ENCODE results near the gene CRADD. TPM values are rescaled to one million over a fixed set of nuclear protein-coding genes. Genes with fewer than 3 reads are reported as not detected.

The CRADD gene
- polyA plus RNA-seq, 1 of the 3 experiments (the other 2 are of a cell fraction), result 13.6 TPM

DNA sequence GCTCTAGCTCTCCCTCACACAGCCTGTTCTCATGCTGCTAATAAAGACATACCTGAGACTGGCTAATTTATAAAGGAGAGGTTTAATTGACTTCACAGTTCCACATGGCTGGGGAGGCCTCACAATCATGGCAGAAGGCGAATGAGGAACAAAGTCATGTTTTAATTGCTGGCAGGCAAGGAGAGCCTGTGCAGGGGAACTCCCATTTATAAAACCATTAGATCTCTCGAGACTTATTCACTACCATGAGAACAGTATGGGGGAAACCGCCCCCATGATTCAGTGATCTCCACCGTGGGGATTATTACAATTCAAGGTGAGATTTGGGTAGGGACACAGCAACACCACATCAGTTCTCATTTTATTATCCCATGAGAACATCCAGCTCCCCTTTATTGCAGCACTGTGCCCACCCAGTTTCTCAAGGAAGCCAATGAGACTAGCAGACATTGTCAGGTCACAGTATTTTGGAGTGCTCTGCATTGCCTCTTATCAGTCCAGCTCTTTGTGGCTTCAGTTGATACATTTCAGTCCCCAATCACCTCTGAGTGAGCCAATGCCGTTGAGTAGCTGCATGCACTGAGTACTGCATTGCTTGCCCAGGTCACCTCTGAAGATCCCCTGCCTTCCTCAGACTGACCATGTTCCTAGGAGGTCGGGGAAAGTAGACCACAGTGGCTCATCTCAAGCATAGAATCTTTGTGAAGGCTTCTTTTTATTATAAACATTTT is 131.2 kb downstream of the CRADD start:
- Histone ChIP-seq H3K79me2 (ENCODE audit: insufficient read depth) (no peaks in the 10 kb centered on the region), H3K36me3 (replicated peaks in 1 of 2; ENCODE audit: control insufficient read depth in 1 of 2, insufficient read depth in 2 of 2, low read length in 1 of 2) (no peaks in the 10 kb centered on the region), H3K4me3 (ENCODE audit: low read depth in 2 of 2, low read length in 1 of 2) (no peak overlapping the region), H3K9me3 (no peaks in the 10 kb centered on the region), H3K9ac (no peak overlapping the region), H3K27me3 (ENCODE audit: insufficient read depth) (no peaks in the 10 kb centered on the region), H3F3A (replicated peaks; ENCODE audit: insufficient read depth) (peaks cover 26% of the 10 kb centered on the region), H3K27ac (ENCODE audit: low read depth in 2 of 2, low read length in 1 of 2) (no peak overlapping the region), H4K20me1 (ENCODE audit: insufficient read depth) (no peaks in the 10 kb centered on the region), H3K4me2 (no peak overlapping the region), H2AFZ (ENCODE audit: low read depth) (no peak overlapping the region), H3K4me1 (ENCODE audit: control insufficient read depth in 1 of 2, insufficient read depth in 2 of 2, low read depth in 1 of 2, low read length in 1 of 2) (peaks cover 17 to 22% of the 10 kb centered on the region in 2 experiments), H3K9me2 (no peaks in the 10 kb centered on the region)
- ChIA-PET CTCF (interaction anchor here (1.4 to 1.6 kb wide), 2 partner anchors 9 to 293 kb away, joined by 3 to 4 read pairs; no protein-coding TSS in a partner anchor), POLR2A (no interaction called here)
- WGBS (ENCODE audit: low lambda C conversion rate), result 86% methylated on average over 6 of the region's 6 CpGs
- DNase-seq, result no peak
- TF ChIP-seq RXRA (IDR thresholded peaks at IDR 0.05; ENCODE audit: borderline replicate concordance, low read depth) (no peak), TCF12 (IDR thresholded peaks at IDR 0.05) (no peak), EZH2phosphoT487 (IDR thresholded peaks at IDR 0.05; ENCODE audit: borderline replicate concordance, low read depth) (no peak), TEAD4 (IDR thresholded peaks at IDR 0.05; ENCODE audit: borderline replicate concordance, insufficient read depth) (no peak), FOXM1 (IDR thresholded peaks at IDR 0.05; ENCODE audit: low read depth) (no peak), SMC3 (IDR thresholded peaks at IDR 0.05; ENCODE audit: low read depth, low read length) (no peak), EP300 (IDR thresholded peaks at IDR 0.05; ENCODE audit: borderline replicate concordance in 1 of 2, low read depth in 1 of 2, low read length in 1 of 2) (no peak), SIN3A (IDR thresholded peaks at IDR 0.05; ENCODE audit: borderline replicate concordance, low read depth, low read length) (no peak), RFX5 (IDR thresholded peaks at IDR 0.05; ENCODE audit: low read length) (no peak)
- TF ChIP-seq, protein P1, sequence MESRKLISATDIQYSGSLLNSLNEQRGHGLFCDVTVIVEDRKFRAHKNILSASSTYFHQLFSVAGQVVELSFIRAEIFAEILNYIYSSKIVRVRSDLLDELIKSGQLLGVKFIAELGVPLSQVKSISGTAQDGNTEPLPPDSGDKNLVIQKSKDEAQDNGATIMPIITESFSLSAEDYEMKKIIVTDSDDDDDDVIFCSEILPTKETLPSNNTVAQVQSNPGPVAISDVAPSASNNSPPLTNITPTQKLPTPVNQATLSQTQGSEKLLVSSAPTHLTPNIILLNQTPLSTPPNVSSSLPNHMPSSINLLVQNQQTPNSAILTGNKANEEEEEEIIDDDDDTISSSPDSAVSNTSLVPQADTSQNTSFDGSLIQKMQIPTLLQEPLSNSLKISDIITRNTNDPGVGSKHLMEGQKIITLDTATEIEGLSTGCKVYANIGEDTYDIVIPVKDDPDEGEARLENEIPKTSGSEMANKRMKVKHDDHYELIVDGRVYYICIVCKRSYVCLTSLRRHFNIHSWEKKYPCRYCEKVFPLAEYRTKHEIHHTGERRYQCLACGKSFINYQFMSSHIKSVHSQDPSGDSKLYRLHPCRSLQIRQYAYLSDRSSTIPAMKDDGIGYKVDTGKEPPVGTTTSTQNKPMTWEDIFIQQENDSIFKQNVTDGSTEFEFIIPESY (IDR thresholded peaks at IDR 0.05; ENCODE audit: borderline replicate concordance, low read depth), result no peak
- TF ChIP-seq, protein P2, sequence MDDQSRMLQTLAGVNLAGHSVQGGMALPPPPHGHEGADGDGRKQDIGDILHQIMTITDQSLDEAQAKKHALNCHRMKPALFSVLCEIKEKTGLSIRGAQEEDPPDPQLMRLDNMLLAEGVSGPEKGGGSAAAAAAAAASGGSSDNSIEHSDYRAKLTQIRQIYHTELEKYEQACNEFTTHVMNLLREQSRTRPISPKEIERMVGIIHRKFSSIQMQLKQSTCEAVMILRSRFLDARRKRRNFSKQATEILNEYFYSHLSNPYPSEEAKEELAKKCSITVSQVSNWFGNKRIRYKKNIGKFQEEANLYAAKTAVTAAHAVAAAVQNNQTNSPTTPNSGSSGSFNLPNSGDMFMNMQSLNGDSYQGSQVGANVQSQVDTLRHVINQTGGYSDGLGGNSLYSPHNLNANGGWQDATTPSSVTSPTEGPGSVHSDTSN (IDR thresholded peaks at IDR 0.05), result no peak
- TF ChIP-seq, protein P3, sequence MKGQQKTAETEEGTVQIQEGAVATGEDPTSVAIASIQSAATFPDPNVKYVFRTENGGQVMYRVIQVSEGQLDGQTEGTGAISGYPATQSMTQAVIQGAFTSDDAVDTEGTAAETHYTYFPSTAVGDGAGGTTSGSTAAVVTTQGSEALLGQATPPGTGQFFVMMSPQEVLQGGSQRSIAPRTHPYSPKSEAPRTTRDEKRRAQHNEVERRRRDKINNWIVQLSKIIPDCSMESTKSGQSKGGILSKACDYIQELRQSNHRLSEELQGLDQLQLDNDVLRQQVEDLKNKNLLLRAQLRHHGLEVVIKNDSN (IDR thresholded peaks at IDR 0.05; ENCODE audit: borderline replicate concordance, low read depth), result no peak

DNA sequence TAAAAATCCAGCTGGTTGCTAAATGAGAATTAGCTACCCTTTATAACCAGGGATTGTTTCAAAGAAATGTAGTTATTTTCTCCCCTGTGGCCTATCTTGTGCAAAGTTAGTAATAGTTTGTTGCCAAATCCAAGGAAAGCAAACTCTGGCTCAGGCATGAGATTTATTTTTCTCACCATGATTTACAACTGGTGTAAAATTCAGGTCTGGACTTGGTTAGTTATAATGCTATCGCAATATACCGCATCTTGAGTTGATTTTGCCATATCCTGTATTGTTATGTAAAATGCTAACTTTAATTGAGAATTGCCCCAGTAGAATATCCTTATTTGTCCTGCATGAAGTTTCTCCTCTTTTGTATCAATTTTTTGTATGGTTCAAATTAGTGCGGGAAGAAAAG is 135.5 kb downstream of the CRADD start:
- Histone ChIP-seq H3K36me3 (replicated peaks in 1 of 2; ENCODE audit: control insufficient read depth in 1 of 2, insufficient read depth in 2 of 2, low read length in 1 of 2) (no peaks in the 10 kb centered on the region), H2AFZ (ENCODE audit: low read depth) (no peak overlapping the region), H3K9me2 (no peaks in the 10 kb centered on the region), H3K27ac (ENCODE audit: low read depth in 2 of 2, low read length in 1 of 2) (no peak overlapping the region), H3K27me3 (ENCODE audit: insufficient read depth) (no peaks in the 10 kb centered on the region), H3K9ac (no peak overlapping the region), H3K79me2 (ENCODE audit: insufficient read depth) (no peaks in the 10 kb centered on the region), H3K4me2 (no peak overlapping the region), H3K4me1 (ENCODE audit: control insufficient read depth in 1 of 2, insufficient read depth in 2 of 2, low read depth in 1 of 2, low read length in 1 of 2) (peaks cover 0 to 7% of the 10 kb centered on the region in 2 experiments; a peak in 2 of 4 replicates), H3K9me3 (no peaks in the 10 kb centered on the region), H3K4me3 (ENCODE audit: low read depth in 2 of 2, low read length in 1 of 2) (no peak overlapping the region), H3F3A (replicated peaks; ENCODE audit: insufficient read depth) (no peaks in the 10 kb centered on the region), H4K20me1 (ENCODE audit: insufficient read depth) (no peaks in the 10 kb centered on the region)
- DNase-seq, result no peak
- 84% methylated on average over 3 of the region's 3 CpGs for WGBS (ENCODE audit: low lambda C conversion rate)
- ChIA-PET POLR2A (no interaction called here), CTCF (interaction anchor here (0.9 to 1.0 kb wide), 2 partner anchors 14 to 241 kb away, joined by 3 to 4 read pairs; no protein-coding TSS in a partner anchor)
- TF ChIP-seq, protein P4, sequence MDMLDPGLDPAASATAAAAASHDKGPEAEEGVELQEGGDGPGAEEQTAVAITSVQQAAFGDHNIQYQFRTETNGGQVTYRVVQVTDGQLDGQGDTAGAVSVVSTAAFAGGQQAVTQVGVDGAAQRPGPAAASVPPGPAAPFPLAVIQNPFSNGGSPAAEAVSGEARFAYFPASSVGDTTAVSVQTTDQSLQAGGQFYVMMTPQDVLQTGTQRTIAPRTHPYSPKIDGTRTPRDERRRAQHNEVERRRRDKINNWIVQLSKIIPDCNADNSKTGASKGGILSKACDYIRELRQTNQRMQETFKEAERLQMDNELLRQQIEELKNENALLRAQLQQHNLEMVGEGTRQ (IDR thresholded peaks at IDR 0.05; ENCODE audit: borderline replicate concordance, low read depth, low read length), result no peak
- TF ChIP-seq, protein P5, sequence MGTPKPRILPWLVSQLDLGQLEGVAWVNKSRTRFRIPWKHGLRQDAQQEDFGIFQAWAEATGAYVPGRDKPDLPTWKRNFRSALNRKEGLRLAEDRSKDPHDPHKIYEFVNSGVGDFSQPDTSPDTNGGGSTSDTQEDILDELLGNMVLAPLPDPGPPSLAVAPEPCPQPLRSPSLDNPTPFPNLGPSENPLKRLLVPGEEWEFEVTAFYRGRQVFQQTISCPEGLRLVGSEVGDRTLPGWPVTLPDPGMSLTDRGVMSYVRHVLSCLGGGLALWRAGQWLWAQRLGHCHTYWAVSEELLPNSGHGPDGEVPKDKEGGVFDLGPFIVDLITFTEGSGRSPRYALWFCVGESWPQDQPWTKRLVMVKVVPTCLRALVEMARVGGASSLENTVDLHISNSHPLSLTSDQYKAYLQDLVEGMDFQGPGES (IDR thresholded peaks at IDR 0.05; ENCODE audit: low read depth, low read length), result no peak
- TF ChIP-seq MEF2A (IDR thresholded peaks at IDR 0.05; ENCODE audit: borderline replicate concordance, low read depth) (no peak), MXI1 (IDR thresholded peaks at IDR 0.05; ENCODE audit: low read depth, low read length) (no peak)
- TF ChIP-seq, protein P6, sequence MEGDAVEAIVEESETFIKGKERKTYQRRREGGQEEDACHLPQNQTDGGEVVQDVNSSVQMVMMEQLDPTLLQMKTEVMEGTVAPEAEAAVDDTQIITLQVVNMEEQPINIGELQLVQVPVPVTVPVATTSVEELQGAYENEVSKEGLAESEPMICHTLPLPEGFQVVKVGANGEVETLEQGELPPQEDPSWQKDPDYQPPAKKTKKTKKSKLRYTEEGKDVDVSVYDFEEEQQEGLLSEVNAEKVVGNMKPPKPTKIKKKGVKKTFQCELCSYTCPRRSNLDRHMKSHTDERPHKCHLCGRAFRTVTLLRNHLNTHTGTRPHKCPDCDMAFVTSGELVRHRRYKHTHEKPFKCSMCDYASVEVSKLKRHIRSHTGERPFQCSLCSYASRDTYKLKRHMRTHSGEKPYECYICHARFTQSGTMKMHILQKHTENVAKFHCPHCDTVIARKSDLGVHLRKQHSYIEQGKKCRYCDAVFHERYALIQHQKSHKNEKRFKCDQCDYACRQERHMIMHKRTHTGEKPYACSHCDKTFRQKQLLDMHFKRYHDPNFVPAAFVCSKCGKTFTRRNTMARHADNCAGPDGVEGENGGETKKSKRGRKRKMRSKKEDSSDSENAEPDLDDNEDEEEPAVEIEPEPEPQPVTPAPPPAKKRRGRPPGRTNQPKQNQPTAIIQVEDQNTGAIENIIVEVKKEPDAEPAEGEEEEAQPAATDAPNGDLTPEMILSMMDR (IDR thresholded peaks at IDR 0.05), result no peak
